DND-41 (cell line): ENCODE data around the gene POLE2.

Source experiments
- ATAC-seq: fragments of 200-7000 bp; cut with Tn5 transposase; 3 replicates; pipeline ENCODE4 v1.9.1; 2021; ENCODE audit warnings: low read depth; ENCODE audit not compliant: insufficient read depth
- DNase-seq: peaks from one replicate; pipeline ENCODE4 v3.0.0-alpha.2; 2020
- H2AFZ ChIP-seq: 2 replicates; pipeline ENCODE4 v1.6.0; 2012; ENCODE audit warnings: low read depth, low read length
- H3K27ac ChIP-seq: 2 replicates; pipeline ENCODE4 v1.5.1; 2012; ENCODE audit warnings: low read length, inconsistent platforms
- H3K27me3 ChIP-seq: fragments of 200-600 bp; sonication (generic); 2 replicates; pipeline ENCODE4 v1.6.0; 2012; ENCODE audit warnings: low read length, mild to moderate bottlenecking, inconsistent platforms; ENCODE audit not compliant: insufficient read depth, poor library complexity
- H3K36me3 ChIP-seq: 2 replicates; pipeline ENCODE4 v1.5.1; 2012; ENCODE audit warnings: low read length, inconsistent platforms; ENCODE audit not compliant: insufficient read depth
- H3K4me1 ChIP-seq: 2 replicates; pipeline ENCODE4 v1.5.1; 2012; ENCODE audit warnings: mild to moderate bottlenecking, low read length; ENCODE audit not compliant: insufficient read depth
- H3K4me2 ChIP-seq: 2 replicates; pipeline ENCODE4 v1.6.0; 2012; ENCODE audit warnings: mild to moderate bottlenecking, moderate library complexity, low read length, inconsistent platforms; ENCODE audit not compliant: insufficient read depth
- H3K4me3 ChIP-seq, 2 experiments: fragments of 200-600 bp in 1 of 2; shearing (Covaris generic) in 1 of 2; 2 replicates each; pipeline ENCODE4 v1.5.1; 2012 to 2016; ENCODE audit warnings: inconsistent platforms in 2 of 2, low read length in 2 of 2, mild to moderate bottlenecking in 2 of 2, low read depth in 1 of 2, moderate library complexity in 1 of 2
- H3K79me2 ChIP-seq: 2 replicates; pipeline ENCODE4 v1.6.0; 2012; ENCODE audit warnings: low read length, inconsistent platforms; ENCODE audit not compliant: insufficient read depth
- H3K9ac ChIP-seq: 2 replicates; pipeline ENCODE4 v1.6.0; 2012; ENCODE audit warnings: low read depth, mild to moderate bottlenecking, inconsistent platforms, low read length, moderate library complexity
- H3K9me3 ChIP-seq: 2 replicates; pipeline ENCODE4 v1.5.1; 2012; ENCODE audit warnings: low read length, moderate library complexity, mild to moderate bottlenecking, inconsistent platforms; ENCODE audit not compliant: insufficient read depth, severe bottlenecking
- H4K20me1 ChIP-seq: 2 replicates; pipeline ENCODE4 v1.6.0; 2012; ENCODE audit warnings: low read length; ENCODE audit not compliant: insufficient read depth
- EZH2 ChIP-seq: IDR thresholded peaks from 3 replicates; pipeline ENCODE4 v1.6.1; 2012; ENCODE audit warnings: borderline replicate concordance, low read depth, mild to moderate bottlenecking, moderate library complexity, low read length, inconsistent platforms; ENCODE audit not compliant: severe bottlenecking
- TF ChIP-seq, protein P1 (sequence below): IDR thresholded peaks from 2 replicates; pipeline ENCODE4 v1.5.1; 2012; ENCODE audit warnings: borderline replicate concordance, low read length, moderate library complexity, mild to moderate bottlenecking; ENCODE audit not compliant: poor library complexity, severe bottlenecking; ENCODE audit errors: extremely low read depth

POLE2 gene

DNA sequence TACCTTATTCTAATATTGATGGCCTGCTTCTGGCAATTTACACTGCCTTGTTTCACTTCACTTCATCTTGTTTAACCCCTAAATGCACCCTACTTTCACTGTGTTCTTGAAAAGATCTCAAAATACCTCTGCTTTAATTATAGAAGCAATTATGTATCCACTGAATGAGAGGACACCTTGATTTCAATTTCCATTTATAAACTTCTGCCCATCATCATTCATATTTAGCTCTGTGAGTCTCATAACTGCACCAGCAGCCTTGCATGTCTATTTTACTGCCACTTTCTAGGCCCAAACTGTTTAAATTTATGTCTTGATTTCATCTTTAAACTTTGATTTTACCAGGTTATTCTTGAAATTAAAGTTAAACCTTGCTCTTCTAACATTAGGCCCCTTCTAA is 45.9 kb downstream of the POLE2 start:
- DNase-seq (no peak), ATAC-seq (no peak)
- peaks cover 57% of the 10 kb centered on the region for H3K36me3 ChIP-seq
- H3K9me3 ChIP-seq, result no peaks in the 10 kb centered on the region
- no peak overlapping the region for H3K4me3 ChIP-seq
- no peak for TF ChIP-seq EZH2
- TF ChIP-seq, protein P1, sequence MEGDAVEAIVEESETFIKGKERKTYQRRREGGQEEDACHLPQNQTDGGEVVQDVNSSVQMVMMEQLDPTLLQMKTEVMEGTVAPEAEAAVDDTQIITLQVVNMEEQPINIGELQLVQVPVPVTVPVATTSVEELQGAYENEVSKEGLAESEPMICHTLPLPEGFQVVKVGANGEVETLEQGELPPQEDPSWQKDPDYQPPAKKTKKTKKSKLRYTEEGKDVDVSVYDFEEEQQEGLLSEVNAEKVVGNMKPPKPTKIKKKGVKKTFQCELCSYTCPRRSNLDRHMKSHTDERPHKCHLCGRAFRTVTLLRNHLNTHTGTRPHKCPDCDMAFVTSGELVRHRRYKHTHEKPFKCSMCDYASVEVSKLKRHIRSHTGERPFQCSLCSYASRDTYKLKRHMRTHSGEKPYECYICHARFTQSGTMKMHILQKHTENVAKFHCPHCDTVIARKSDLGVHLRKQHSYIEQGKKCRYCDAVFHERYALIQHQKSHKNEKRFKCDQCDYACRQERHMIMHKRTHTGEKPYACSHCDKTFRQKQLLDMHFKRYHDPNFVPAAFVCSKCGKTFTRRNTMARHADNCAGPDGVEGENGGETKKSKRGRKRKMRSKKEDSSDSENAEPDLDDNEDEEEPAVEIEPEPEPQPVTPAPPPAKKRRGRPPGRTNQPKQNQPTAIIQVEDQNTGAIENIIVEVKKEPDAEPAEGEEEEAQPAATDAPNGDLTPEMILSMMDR, result no peak
- no peak overlapping the region for H2AFZ ChIP-seq
- H3K9ac ChIP-seq, result no peak overlapping the region
- H4K20me1 ChIP-seq, result peaks cover 3% of the 10 kb centered on the region; the same call in 1 of the 2 replicates
- peaks cover under 1% of the 10 kb centered on the region; the same call in 1 of the 2 replicates for H3K4me1 ChIP-seq
- no peaks in the 10 kb centered on the region for H3K27me3 ChIP-seq
- H3K4me2 ChIP-seq, result no peak overlapping the region
- no peak overlapping the region for H3K27ac ChIP-seq
- H3K79me2 ChIP-seq, result peaks cover 45% of the 10 kb centered on the region

DNA sequence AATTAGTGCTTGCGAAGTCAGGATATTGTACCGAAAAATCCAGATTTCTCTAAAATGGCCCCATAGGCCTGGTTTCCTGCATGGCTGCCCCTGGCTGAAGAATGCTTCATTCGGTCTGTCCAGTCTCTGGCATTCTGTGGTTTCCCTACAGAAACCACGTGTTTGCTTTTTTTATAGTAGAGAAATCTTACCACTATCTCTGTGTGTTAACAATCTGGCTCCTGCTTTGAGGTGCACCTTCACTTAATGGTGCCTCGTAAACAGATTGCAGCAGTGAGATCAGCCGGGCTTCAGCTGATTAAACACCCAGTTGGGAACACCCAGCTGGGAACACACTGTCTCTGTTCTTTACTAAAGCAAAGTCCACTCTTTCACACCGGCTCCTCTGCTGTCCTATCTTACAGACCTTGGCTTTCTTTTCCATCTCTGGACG is 46.3 kb downstream of the POLE2 start:
- Histone ChIP-seq H3K27ac (no peak overlapping the region), H3K4me2 (no peak overlapping the region), H2AFZ (no peak overlapping the region), H3K4me3 (no peak overlapping the region), H3K36me3 (peaks cover 57% of the 10 kb centered on the region), H3K4me1 (peaks cover 5% of the 10 kb centered on the region), H3K9me3 (no peaks in the 10 kb centered on the region), H3K27me3 (no peaks in the 10 kb centered on the region), H3K79me2 (peaks cover 45% of the 10 kb centered on the region), H4K20me1 (peaks cover 3% of the 10 kb centered on the region; the same call in 1 of the 2 replicates), H3K9ac (no peak overlapping the region)
- DNase-seq (no peak), ATAC-seq (no peak)
- TF ChIP-seq, protein P1, result no peak

DNA sequence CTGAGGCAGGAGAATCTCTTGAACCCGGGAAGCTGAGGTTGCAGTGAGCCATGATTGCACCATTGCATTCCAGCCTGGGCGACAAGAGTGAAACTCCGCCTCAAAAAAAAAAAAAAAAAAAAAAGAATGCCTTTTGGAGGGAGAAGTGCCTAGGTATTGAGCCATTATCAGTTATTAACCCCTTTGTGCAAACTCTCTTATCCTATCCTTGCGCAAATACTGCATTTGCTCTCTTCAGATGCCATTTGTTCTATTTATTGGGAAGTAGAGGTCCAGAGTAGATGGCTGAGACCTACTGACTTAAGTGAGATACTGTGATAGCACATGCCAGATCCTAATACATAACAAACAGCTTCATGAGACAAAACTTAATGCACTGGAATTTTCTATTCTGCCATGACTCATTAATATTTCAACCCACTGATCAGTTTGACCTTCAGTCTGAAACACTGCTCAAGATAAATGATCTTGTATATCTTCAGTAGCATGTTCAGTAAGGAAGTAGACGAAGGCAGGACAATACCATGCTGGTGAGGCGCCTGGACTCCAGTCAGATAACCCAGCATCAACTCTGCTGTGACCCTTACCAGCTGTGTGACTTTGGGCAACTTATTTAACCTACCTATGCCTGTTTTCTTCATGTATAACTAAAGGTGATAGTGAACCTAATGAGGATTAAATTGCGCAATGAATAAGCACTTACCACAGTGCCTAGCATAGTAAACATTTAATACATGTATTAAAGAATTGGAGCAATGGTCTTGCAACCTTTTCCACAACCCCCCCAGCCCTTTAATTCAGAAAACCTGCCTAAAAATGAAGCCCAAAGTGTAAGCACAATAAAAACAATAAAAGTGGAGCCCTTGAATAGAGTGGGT is 47.2 kb downstream of the POLE2 start:
- Histone ChIP-seq H3K9me3 (no peaks in the 10 kb centered on the region), H4K20me1 (peaks cover 7% of the 10 kb centered on the region; the same call in 1 of the 2 replicates), H3K36me3 (peaks cover 59% of the 10 kb centered on the region), H2AFZ (no peak overlapping the region), H3K9ac (no peak overlapping the region), H3K79me2 (peaks cover 50% of the 10 kb centered on the region), H3K4me3 (no peak overlapping the region), H3K27me3 (no peaks in the 10 kb centered on the region), H3K4me1 (peaks cover 14% of the 10 kb centered on the region), H3K4me2 (no peak overlapping the region), H3K27ac (no peak overlapping the region)
- ATAC-seq (no peak), DNase-seq (no peak)
- TF ChIP-seq, protein P1, result no peak
- no peak for TF ChIP-seq EZH2
